ENCODE results near the gene FLT1.

Gene FLT1

DNA sequence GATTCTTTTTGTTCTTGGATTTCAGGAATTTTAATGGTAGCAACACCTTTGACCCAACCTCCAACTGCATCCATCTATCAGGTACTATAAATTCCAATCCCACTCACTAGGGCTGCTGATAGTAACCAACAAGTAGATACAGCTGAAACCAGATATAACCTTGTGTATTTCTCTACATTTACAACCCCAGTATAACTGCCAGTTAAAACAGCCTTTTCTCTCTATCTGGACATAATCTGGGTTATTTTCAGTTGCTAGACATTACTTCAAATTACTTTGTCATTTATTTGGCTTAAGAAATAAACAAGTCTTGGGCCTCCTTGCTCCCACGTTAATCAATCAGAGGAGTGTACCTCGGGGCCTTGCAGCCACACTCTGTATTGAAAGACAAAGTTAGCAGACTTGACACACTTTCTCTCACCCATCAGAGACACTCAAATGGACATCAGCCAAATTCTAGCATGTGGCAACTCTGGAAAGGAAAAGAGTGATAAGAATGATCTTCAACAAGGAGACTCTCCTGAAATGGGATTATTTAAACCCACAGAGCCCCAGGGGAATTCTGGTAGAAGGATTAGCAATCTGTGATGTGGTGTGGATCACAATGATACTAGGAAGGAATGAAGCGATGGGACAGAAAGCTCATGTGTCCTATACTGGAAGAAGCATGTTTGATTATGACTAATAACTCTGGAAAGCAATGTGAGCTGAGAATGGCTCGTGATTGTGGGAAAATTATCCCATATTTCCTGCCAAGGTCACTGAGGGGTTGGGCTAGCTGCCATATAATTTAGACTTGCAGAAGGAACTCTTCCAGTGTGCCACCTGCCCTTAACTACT lies 157.5 kb downstream of the FLT1 start:
- peak; percentile 12 for DNase-seq

DNA sequence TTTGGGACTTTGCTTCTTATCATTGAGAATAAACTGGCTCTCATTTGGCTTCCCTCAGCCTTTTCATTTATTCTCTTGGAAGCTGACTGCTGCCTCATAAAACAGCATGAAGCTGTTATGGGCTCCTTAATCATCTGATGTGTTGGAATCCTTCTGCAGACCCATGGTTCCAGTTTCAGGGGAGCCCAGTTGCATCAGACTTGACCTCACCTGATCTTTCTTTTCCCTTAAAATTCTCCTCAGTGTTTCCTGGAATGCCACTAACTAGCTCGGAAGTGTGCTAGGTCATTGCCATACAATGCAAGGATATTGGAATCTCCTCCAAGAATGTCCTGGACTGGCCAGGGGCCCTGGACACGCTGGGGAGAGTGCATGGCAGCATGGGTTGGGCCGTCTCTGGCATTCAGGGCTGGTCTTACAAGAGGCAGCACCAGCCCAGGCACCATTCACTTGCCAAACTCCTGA lies 158.7 kb downstream of the FLT1 start:
- no peak for DNase-seq

DNA sequence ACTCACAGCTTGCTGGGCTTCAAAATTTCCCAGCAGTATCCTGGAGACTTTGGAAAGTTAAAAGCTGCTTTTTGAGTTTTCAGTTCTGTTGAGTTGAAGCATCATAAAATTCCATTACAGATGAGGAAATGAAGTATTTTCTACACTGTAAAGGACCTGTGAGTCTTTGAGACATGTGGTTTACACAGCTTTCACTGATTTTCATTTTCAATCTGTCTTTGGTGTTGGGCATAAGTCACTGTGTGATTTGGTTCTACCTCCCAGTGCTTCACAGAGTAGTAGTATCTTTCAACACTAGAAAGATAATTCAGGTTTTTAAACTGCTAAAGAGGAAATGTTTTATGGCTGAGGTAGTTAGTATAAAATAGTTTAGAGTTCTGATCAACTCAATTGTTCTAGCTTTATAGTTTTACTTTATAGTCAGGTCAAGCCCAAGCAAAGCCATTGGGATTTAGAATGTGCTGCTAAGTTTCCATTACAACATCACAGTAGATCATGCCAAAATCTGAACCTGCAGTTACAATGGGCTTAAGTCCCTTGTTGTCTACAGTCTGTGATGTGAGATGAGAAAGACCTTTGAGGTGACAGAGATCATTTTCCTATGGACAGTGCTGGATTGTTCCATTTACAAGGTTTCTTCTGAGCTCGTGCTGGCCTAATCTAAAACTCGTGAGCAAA lies 161.6 kb downstream of the FLT1 start:
- DNase-seq, result no peak

DNA sequence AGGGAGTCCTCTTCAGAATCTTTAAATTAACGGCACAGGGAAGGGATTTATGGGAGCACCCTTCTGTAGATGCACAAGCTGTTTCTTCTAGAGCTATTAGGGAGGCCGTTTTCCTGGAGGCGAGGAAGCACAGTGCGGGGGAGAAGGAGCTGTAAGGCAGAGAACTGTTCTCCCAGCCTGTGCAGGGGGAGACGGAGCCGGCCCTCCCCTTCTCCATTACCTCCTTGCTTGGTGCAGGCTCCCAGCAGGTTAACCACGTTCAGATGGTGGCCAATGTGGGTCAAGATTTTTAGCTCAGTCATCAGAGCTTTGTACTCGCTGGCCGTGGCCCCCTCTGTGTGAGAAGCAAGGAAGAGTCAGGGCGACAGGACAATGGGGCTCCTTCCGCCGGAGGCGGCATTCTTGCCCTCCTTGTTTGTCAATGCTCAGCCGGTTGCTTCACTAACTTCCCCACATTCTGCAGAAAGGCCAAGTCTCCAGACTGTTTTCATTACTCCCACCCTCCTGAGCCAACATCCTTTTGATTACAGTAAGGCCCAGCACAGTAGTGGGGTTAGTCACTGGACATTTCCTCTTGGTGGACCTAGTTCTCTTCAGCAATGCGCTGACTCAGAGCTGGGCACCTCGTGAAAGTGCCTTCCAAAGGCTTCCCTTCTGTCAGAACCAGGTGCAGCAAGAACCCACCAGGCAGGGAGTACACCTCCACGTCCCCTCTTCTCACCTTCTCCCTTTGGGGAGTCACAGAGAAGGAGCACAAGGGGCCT lies 165.4 kb downstream of the FLT1 start:
- no peak for DNase-seq

DNA sequence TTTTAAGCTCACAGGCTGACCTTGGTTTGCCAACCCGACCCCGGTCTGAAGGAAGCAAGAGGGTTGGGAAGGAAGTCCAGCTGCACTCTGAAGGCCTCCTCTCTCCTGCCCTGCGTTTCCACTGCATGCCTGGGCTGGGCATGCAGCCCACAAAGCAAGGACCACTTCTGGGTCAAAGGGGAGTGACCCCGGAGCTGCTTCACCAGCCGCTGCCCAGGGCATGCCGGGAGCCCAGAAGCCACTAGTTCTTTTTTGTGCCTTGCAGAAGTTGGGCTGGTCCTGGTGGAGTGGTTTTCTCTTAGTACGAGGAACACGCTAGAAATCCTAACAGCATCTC lies 166.7 kb downstream of the FLT1 start:
- DNase-seq, result no peak

DNA sequence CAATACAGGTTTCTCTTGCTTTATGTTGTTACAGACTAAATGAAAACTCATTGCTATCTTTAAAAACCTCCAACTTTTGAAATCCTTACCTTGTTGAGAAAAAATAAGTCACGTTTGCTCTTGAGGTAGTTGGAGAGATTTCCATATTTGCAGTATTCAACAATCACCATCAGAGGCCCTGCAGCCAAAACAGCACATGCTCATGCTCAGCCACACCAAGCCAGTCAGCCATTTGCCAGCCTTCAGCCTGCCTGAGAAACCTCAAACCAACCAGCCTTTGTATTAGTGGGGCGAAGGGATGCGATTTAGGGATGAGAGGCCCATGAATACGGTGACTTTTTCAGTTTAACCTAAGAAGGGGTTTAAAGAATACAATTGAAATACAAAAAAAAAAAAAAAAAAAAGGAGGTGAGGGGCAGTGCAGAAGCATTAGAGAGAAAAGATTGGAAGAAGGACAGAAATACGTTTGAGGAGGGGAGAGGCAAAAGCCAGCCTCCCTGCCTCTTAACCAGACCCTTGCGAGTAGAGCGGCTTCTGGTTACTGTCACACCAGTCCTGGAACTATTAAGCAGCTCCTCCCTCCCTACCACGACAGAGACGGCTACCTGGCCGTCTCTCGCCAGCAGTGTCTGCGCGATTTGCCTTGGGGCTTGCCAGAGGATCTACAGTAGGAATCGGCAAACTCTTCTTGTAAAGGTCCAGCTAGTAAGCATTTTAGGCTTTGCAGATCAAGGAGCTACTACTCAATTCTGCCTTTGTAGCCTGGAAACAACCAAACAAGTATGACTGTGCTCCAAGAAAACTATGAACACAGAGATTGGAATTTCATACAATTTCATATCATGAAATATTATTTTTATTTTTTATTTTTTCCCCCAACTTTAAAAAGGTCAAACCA lies 167.3 kb downstream of the FLT1 start:
- DNase-seq, result no peak

DNA sequence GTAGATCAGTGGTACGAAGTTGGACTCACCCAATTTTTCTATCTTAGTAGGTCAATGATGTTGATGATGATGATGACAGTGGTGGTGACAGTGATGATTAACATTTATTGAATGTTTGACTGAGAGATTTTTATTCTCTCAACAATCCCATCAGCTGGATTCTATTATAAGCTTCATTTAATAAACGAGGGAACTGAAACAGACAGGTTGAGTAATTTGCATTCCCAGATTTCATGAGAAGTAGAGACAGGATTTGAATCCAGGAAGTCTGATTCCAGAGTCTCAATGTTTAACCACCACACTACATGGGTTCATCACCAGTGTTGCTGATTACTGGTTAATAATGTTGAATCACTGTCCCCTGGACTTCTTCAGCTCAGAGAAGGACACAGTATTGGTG lies 168.9 kb downstream of the FLT1 start:
- DNase-seq, result no peak

DNA sequence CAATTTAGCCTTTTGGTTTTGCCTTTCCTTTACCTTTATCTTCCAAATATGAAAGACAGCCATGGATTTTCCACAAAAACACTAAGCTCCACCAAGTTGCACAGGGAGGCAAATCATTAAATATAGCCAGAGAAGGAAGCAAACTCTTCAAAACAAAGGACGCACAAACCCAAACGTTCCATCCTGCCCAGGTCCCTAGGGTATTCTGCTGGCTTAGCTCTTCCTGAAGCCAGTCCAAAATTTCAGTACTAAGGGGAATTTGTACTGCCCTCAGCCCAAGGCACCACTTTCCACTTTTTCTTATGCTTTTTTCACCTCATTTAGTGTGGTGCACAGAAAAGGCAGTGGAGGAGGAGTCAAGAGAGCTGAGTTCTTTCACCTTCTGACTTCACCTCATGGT lies 169.9 kb downstream of the FLT1 start:
- no peak for DNase-seq

DNA sequence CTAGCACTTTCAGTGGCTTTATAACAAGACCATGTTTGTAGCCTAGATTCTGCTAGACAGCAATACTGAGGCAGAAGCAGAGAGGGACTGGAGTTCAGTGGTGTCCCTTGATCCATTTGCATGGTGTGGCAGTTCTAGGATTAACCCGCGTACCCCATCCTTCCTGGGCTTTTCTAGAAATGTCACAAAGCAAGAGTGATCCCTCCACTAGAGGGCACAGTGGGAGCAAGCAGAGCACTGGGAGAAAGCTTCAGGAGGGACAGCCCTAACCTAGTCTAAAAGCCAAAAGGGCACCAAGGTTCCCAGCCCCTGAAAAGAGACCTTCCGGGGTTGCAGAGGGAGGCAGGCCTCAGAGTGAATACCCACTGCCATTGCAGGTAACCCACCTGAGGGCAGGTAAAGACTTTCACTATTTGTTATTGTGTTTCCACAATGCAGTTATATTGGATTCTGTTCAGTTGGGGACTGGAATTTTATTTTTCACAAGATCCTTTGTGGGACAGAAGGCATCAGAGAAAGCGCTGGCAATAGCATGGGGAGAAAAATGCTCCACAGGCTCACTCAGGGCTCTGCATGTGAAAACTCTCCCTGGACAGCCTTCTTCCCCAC lies 170.6 kb downstream of the FLT1 start:
- DNase-seq, result peak; percentile 41

DNA sequence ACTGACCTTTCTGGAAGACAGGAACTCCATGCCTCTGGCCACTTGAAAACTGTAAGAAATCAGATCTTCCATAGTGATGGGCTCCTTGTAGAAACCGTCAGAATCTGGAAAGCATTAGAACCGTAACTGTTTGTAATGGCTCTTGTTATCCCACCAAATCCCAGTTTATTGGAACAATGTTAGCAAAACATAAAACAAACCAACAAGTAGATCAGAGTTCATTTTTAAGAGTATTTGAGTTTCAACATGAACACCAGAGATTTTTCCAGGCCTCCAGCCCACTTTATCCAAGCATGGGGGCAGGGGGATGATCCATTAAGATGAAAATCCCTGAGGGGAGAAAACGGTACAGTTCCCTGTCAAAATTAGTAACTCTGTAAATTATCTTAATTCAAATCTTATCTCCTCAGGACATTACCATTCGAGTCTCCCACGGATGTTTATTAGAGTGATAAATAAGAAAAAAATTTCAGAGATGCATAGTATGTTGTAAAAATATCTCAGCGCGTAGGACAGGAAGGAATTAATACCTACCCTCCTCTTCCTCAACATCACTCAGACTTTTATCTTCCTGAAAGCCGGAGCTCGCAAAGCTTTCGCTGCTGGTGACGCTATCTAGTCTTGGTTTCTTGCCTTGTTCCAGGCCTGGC lies 172.5 kb downstream of the FLT1 start:
- DNase-seq, result no peak

DNA sequence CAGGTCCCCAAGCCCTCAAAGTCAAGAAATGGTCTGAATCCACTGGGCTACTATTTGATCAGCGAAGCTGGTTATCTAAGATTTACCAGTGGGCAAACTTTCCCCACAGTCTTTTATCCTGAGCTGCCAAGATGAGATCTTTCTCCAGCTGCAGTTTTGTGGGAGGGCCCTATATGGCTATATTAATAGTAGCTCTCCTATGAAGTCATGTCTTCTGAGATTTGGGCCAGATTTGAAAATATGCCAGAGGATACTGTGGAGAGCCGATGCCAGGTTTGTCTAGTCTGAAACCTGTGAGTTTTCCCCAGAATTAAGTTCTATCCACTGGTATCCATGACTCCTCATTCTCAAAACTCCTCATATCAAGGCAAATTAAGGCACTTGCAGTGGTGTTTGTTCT lies 173.2 kb downstream of the FLT1 start:
- no peak for DNase-seq

DNA sequence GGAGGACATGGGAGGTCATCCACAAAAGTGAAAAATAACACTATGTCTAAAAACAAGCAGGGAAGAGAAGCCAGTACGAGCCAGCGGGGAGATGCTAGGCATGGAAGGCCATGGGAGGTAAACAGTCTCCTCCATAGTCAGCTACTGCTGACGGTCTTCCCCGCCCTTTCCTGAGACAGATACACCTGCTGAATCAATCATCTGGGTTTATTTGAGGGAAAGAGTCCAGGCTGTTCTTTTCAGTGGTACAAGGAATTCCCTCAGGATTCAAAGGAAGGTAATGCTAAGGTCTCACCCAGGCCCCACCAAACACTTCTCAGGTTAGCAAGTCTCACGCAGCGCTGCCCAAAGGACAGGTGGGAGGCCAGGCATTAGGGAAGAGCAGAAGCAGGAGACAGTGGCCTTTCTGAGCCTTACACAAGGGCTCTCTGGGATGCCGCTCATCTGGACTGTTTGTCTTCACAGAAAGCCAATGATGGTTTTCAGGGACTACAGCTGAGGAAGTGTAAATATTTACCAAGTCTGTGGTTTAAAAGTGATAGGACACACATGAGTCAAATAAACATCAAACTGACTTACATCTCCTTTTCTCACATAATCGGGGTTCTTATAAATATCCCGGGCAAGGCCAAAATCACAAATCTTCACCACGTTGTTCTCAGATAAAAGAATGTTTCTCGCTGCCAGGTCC lies 173.9 kb downstream of the FLT1 start:
- DNase-seq, result peak; percentile 2

DNA sequence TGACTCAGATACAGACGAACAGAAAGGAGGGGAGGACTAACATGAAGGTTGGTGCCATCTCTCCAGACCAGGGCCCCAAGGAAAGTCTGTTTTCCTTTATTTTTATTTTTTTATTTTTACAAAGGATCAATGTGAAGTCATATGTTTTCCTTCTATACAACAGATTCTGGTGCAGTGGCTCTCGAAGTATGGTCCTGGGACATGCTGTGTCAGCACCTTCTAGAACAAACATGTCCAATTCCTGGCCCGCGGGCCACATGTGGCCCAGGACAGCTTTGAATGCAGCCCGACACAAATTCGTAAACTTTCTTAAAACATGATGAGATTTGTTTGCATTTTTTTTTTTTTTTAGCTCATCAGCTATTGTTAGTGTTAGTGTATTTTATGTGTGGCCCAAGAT lies 174.7 kb downstream of the FLT1 start:
- DNase-seq, result no peak

DNA sequence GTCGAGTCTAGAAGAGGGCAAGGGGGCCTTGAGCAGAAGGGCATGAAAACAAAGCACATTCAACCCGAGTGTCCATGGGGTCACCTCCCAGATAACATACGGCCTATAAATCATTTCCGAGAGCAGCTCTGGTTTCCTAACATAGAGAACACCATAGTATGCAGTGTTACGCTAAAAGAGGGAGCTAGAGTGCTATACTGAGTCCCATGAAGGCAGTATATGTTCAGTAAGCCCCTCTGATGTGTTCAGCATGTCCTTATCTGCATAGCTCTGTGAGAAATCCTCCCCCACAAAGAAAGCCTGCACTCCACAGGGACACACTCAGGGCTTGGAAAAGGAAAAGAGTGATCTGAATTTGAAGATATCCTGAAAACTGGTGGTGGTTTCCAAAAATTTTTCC lies 175.4 kb downstream of the FLT1 start:
- DNase-seq, result no peak

DNA sequence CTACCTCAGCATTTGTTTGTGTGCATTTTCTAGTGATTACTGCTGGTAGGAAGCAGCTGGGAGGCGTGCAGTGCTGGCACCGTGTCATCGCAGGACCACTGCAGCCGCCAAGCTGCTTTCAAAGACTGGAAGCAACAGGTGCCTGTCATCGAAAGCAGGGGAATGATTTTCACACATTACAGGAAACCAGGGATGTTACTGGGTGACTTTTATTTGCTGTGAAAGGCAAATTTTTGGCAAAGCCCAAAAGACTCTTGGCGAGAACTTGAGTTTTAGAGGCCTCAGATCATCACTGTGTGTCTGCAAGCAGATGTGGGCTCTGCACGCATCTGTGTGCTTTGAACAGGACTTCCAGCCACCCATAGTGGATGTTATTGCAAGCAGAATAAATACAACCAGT lies 176.4 kb downstream of the FLT1 start:
- no peak for DNase-seq

DNA sequence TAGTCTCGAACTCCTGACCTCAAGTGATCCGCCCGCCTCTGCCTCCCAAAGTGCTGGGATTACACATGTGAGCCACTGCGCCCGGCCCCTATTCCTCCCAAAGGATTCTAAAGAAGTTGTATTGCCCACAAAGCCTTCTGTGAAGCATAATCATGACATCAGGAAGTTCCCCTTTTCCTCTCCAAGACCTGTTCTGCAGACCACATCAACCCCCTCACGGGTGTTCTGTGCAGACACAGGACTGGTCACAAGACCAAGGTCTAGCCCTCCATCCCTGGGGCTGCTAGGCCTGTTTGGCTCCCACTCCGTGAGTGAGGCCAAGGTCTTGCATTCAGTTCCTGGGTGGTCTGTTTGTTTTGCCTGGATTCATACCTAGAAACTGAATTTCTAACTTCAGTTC lies 178.1 kb downstream of the FLT1 start:
- DNase-seq, result no peak

DNA sequence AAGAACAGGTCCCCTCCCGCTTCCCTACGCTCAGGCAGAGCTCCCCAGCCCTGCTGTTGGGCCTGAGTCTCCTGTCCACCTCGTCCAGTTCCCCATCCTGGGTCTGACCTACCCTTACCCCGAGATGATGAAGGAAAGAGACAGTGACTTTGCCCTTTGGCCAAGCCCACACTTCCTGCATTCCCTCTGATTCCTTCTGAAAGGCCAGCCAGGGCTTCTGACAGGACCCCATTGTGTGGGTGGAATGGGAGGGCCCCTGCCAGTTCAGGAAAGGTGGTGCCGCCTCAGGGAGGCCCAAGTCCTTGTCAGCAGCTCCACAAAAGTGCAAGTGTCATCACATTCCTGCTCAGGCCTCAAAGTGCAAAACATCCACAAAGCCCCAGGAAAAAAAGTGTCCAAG lies 178.8 kb downstream of the FLT1 start:
- no peak for DNase-seq

DNA sequence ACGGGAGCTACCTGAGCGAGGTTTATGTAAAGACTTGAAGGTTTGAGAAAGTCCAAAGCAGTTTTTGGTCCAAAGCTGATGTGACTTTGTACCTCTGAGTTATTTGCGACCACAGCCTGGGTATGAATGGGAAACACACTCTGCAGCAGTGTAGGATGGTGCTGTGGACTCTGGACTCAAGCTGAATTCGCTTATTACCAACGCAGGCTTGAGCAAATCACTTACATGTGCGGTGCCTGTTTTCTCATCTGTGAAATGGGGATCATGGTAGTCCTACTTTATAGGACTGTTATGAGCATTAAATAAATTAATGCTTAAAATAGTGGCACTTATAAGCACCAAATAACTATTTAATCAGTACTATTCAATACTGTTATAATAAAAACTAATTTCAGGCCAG lies 180.0 kb downstream of the FLT1 start:
- no peak for DNase-seq

DNA sequence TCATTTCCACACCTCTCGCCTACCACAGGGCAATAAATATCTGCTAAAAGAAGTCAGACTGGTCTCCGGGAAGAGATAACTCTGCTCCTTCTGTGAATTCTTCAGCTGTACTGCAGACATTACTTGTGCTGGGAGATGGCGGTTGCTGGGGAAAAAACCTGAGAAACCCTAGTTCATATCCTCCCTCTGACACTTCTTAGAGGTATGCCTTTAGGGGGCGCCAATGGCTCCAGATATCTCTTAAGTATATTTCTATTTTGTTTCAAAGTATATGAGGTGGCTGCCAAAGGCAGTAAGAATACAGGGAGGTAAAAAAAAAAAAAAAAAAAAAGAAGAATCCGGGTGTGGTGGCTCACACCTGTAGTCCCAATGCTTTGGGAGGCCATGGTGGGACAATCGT lies 181.3 kb downstream of the FLT1 start:
- no peak for DNase-seq

DNA sequence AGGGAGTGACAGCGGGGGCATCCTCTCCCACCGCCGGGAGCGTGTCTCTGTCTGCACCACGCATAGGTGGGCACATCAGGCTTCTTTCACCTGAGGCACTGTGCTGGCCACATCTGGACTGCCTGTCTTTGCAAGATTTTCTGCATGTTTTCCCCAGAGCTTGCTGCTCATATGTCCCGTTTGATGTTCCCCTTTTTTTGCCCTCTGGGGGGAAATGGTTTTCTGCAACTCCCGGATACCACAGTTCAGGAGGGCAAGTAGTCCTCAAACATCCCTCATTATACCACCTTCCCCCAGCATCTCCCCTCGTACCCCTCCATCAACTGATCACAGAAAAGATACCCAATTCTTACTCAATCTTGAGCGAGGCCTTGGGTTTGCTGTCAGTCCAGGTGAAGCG lies 188.6 kb downstream of the FLT1 start:
- DNase-seq, result no peak

DNA sequence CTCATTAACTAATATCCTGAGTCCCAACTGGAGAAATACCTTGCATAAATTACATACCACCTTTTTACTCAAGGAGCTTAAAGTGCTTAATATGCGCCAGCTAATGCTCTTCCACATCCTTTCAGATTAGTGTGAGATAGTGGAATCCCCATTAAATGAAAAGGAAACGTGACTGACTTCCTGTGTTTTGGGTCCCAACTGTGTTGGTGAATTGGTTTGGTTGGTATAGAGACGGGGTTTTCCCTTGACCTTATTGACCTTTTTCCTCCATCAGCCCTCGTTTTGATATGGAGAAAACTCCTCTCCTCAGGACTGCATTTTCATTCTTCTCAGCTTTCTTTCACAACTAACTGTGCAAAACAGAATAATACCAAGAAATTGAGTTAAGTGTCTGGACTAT lies 193.1 kb downstream of the FLT1 start:
- DNase-seq, result no peak
